H1 (cell line): Measurements from ENCODE around the gene CHST11. TPM values are rescaled to one million over a fixed set of nuclear protein-coding genes. Genes with fewer than 3 reads are reported as not detected.

ENCODE experiments used
- CTCF ChIA-PET: fragments of 300-600 bp; sonication (Branson Sonifier 250); formaldehyde crosslinking; loops from one replicate; lab custom pipeline; 2021; ENCODE audit not compliant: partially characterized antibody; lab: Charles Lee
- POLR2A ChIA-PET: fragments of 300-600 bp; sonication (Branson Sonifier 250); formaldehyde crosslinking; loops from one replicate; lab custom pipeline; 2021; ENCODE audit warnings: inconsistent platforms; ENCODE audit not compliant: partially characterized antibody; lab: Charles Lee
- DNase-seq, 2 experiments: peaks; one replicate each; pipeline versions ENCODE4 v3.0.0 to v3.0.0-alpha.2; 2010 to 2022; ENCODE audit warnings: low spot score in 2 of 2, low read depth in 1 of 2, mixed read lengths in 1 of 2
- FAIRE-seq: peaks from 2 replicates; lab custom pipeline; 2011; peaks lifted over from hg19 to GRCh38; lab: Jason Lieb, UNC
- H2AFZ ChIP-seq: 2 replicates; pipeline ENCODE4 v1.8.1; 2012; ENCODE audit warnings: low read length, inconsistent platforms
- H2AK5ac ChIP-seq: 2 replicates; pipeline ENCODE4 v1.6.1; 2013; ENCODE audit warnings: low read depth, low read length
- H2BK120ac ChIP-seq: replicated peaks from 2 replicates; pipeline ENCODE3; 2013; ENCODE audit warnings: low read depth, low read length, inconsistent platforms
- H2BK12ac ChIP-seq: 2 replicates; pipeline ENCODE4 v1.6.1; 2013; ENCODE audit warnings: low read depth, low read length
- H2BK15ac ChIP-seq: 2 replicates; pipeline ENCODE4 v1.6.1; 2013; ENCODE audit warnings: low read length
- H2BK20ac ChIP-seq: 2 replicates; pipeline ENCODE4 v1.6.1; 2013; ENCODE audit warnings: low read length
- H2BK5ac ChIP-seq: 2 replicates; pipeline ENCODE4 v1.6.1; 2013; ENCODE audit warnings: low read depth, low read length
- H3K14ac ChIP-seq: 2 replicates; pipeline ENCODE4 v1.6.1; 2013; ENCODE audit warnings: inconsistent platforms; ENCODE audit not compliant: insufficient read length
- H3K18ac ChIP-seq: 2 replicates; pipeline ENCODE4 v1.6.1; 2013; ENCODE audit warnings: low read length; ENCODE audit errors: extremely low read depth
- H3K23ac ChIP-seq: 2 replicates; pipeline ENCODE4 v1.6.1; 2013; ENCODE audit warnings: inconsistent platforms; ENCODE audit not compliant: insufficient read length
- H3K23me2 ChIP-seq: 2 replicates; pipeline ENCODE4 v1.6.1; 2013; ENCODE audit warnings: low read depth, low read length
- H3K27ac ChIP-seq: 2 replicates; pipeline ENCODE4 v1.6.1; 2011; ENCODE audit warnings: low read depth, low read length, inconsistent platforms
- H3K27me3 ChIP-seq, 4 experiments: replicated peaks in 1 of 4; 1 replicate in 1 of 4; 2 replicates in 3 of 4; pipeline versions ENCODE4 v1.6.1 to v1.8.1; 2011 to 2013; ENCODE audit warnings: low read length in 3 of 4, mild to moderate bottlenecking in 3 of 4, inconsistent platforms in 2 of 4, mixed read lengths in 2 of 4, moderate library complexity in 1 of 4; ENCODE audit not compliant: control insufficient read depth in 3 of 4, insufficient read depth in 3 of 4; ENCODE audit errors: extremely low read depth in 1 of 4
- H3K36me3 ChIP-seq, 4 experiments: 2 replicates each; pipeline versions ENCODE4 v1.6.1 to v1.8.1; 2011 to 2013; ENCODE audit warnings: mild to moderate bottlenecking in 4 of 4, low read length in 3 of 4, moderate library complexity in 2 of 4, control low read depth in 1 of 4, inconsistent platforms in 1 of 4; ENCODE audit not compliant: insufficient read depth in 4 of 4, control insufficient read depth in 2 of 4
- H3K4ac ChIP-seq: replicated peaks from 2 replicates; pipeline ENCODE3; 2013; ENCODE audit warnings: low read length, low read depth, mixed read lengths, inconsistent platforms; ENCODE audit not compliant: insufficient read length
- H3K4me1 ChIP-seq, 4 experiments: replicated peaks in 1 of 4; 1 replicate in 1 of 4; 2 replicates in 3 of 4; pipeline versions ENCODE4 v1.6.1 to v1.8.1; 2011 to 2013; ENCODE audit warnings: low read length in 3 of 4, inconsistent platforms in 2 of 4, mixed read lengths in 1 of 4; ENCODE audit not compliant: insufficient read depth in 4 of 4, control insufficient read depth in 3 of 4
- H3K4me2 ChIP-seq, 2 experiments: 2 replicates each; pipeline versions ENCODE4 v1.6.1 to v1.8.1; 2011 to 2013; ENCODE audit warnings: low read depth in 2 of 2, low read length in 2 of 2, control low read depth in 1 of 2, inconsistent platforms in 1 of 2, mild to moderate bottlenecking in 1 of 2; ENCODE audit not compliant: insufficient read depth in 1 of 2
- H3K4me3 ChIP-seq, 4 experiments: fragments of 200-600, 300-600 bp in 1 of 4; sonication (generic), shearing (Covaris generic), sonication (Bioruptor Twin) in 1 of 4; 2 replicates each; pipeline versions ENCODE4 v1.5.1 to v1.8.1; 2011 to 2016; ENCODE audit warnings: low read length in 4 of 4, low read depth in 3 of 4, control low read depth in 2 of 4, inconsistent platforms in 2 of 4, mild to moderate bottlenecking in 2 of 4, mixed read lengths in 1 of 4, moderate library complexity in 1 of 4; ENCODE audit not compliant: insufficient read depth in 2 of 4; ENCODE audit errors: extremely low read depth in 1 of 4
- H3K56ac ChIP-seq: replicated peaks from 2 replicates; pipeline ENCODE3; 2013; ENCODE audit warnings: low read depth, mild to moderate bottlenecking, mixed read lengths, low read length, inconsistent platforms; ENCODE audit not compliant: insufficient read length
- H3K79me1 ChIP-seq: 2 replicates; pipeline ENCODE4 v1.6.1; 2013; ENCODE audit warnings: low read depth, low read length, control low read depth
- H3K79me2 ChIP-seq, 2 experiments: 2 replicates each; pipeline versions ENCODE4 v1.6.1 to v1.8.1; 2012 to 2013; ENCODE audit warnings: low read length in 2 of 2, mild to moderate bottlenecking in 2 of 2, inconsistent platforms in 1 of 2; ENCODE audit not compliant: insufficient read depth in 2 of 2, control insufficient read depth in 1 of 2
- H3K9ac ChIP-seq, 4 experiments: replicated peaks in 1 of 4; 1 replicate in 1 of 4; 2 replicates in 3 of 4; pipeline versions ENCODE4 v1.6.1 to v1.8.1; 2011 to 2013; ENCODE audit warnings: low read depth in 3 of 4, low read length in 3 of 4, control low read depth in 2 of 4, mild to moderate bottlenecking in 2 of 4, moderate library complexity in 2 of 4, inconsistent platforms in 1 of 4; ENCODE audit errors: extremely low read depth in 1 of 4
- H3K9me3 ChIP-seq, 2 experiments: 2 replicates each; pipeline versions ENCODE4 v1.6.1 to v1.8.1; 2012 to 2013; ENCODE audit warnings: mild to moderate bottlenecking in 2 of 2, moderate library complexity in 2 of 2, control low read depth in 1 of 2, inconsistent platforms in 1 of 2, low read depth in 1 of 2, low read length in 1 of 2, mixed read lengths in 1 of 2; ENCODE audit not compliant: insufficient read depth in 2 of 2
- H4K20me1 ChIP-seq, 2 experiments: replicated peaks in 1 of 2; 2 replicates each; pipeline versions ENCODE3 to v1.8.1; 2011 to 2013; ENCODE audit warnings: inconsistent platforms in 2 of 2, low read length in 2 of 2, mild to moderate bottlenecking in 1 of 2; ENCODE audit not compliant: insufficient read depth in 2 of 2, control insufficient read depth in 1 of 2
- H4K5ac ChIP-seq: 2 replicates; pipeline ENCODE4 v1.6.1; 2013; ENCODE audit warnings: low read length, low read depth, mixed read lengths, inconsistent platforms; ENCODE audit not compliant: insufficient read length
- H4K8ac ChIP-seq: 2 replicates; pipeline ENCODE4 v1.8.0; 2013; ENCODE audit warnings: mild to moderate bottlenecking, moderate library complexity, low read length, inconsistent platforms; ENCODE audit not compliant: insufficient read depth; ENCODE audit errors: extremely low read depth
- H4K91ac ChIP-seq: replicated peaks from 2 replicates; pipeline ENCODE3; 2013; ENCODE audit warnings: low read length, mixed read lengths, inconsistent platforms; ENCODE audit not compliant: insufficient read length
- CEBPB ChIP-seq: IDR thresholded peaks from 2 replicates; pipeline ENCODE4 v1.6.1; 2012; ENCODE audit warnings: low read depth, low read length
- EGR1 ChIP-seq: IDR thresholded peaks from 2 replicates; pipeline ENCODE4 v1.6.1; 2011; ENCODE audit warnings: low read depth, low read length, borderline replicate concordance
- JUND ChIP-seq: IDR thresholded peaks from 2 replicates; pipeline ENCODE4 v1.6.1; 2011; ENCODE audit warnings: mild to moderate bottlenecking, improper control_type of control experiment, low read length
- NANOG ChIP-seq: IDR thresholded peaks from 2 replicates; pipeline ENCODE4 v1.6.1; 2011; ENCODE audit warnings: low read length, low read depth, mild to moderate bottlenecking, inconsistent platforms; ENCODE audit not compliant: insufficient read depth, poor library complexity, severe bottlenecking
- RBBP5 ChIP-seq: IDR thresholded peaks from 2 replicates; pipeline ENCODE4 v1.7.1; 2012; ENCODE audit warnings: low read depth, mild to moderate bottlenecking, inconsistent platforms, low read length, moderate library complexity, borderline replicate concordance
- RNF2 ChIP-seq: fragments of 200-900, 300-1000 bp; sonication (generic); IDR thresholded peaks from 2 replicates; pipeline ENCODE4 v1.7.1; 2016; ENCODE audit warnings: borderline replicate concordance, low read depth, mild to moderate bottlenecking, antibody characterized with exemption, low read length; ENCODE audit not compliant: poor library complexity, severe bottlenecking; ENCODE audit errors: missing control alignments
- TAF1 ChIP-seq: IDR thresholded peaks from 2 replicates; pipeline ENCODE4 v1.6.1; 2011; ENCODE audit warnings: mild to moderate bottlenecking, low read depth, low read length
- TBP ChIP-seq: IDR thresholded peaks from 2 replicates; pipeline ENCODE4 v1.6.1; 2011; ENCODE audit warnings: low read depth, low read length, improper control_type of control experiment
- YY1 ChIP-seq: IDR thresholded peaks from 2 replicates; pipeline ENCODE4 v1.6.1; 2011; ENCODE audit warnings: low read depth, mild to moderate bottlenecking, low read length
- WGBS, 2 experiments: shearing (Covaris generic) in 1 of 2; methylation state at CpG; one replicate each; pipeline versions ENCODE4 v1.1.6 to v1.1.7; 2013 to 2015; ENCODE audit warnings: low lambda C conversion rate in 2 of 2, mixed read lengths in 2 of 2, inconsistent platforms in 1 of 2, low coverage in 1 of 2, missing lambda C conversion rate in 1 of 2; ENCODE audit not compliant: insufficient replicate concordance in 2 of 2, insufficient coverage in 1 of 2, insufficient read length in 1 of 2; ENCODE audit errors: extremely low coverage in 1 of 2, missing lambda C conversion rate in 1 of 2; 5-methylcytosine and 5-hydroxymethylcytosine counted together
- polyA plus RNA-seq, 7 experiments: library from polyadenylated mRNA; depleted of rRNA in 3 of 7; stranded (reverse) in 5 of 7; unstranded in 2 of 7; fragments of >200 nt in 5 of 7; fragments of 200-250 nt in 2 of 7; gene quantifications; 1 replicate in 5 of 7; 2 replicates in 1 of 7; 4 replicates in 1 of 7; pipeline versions ENCODE4 v1.2.1 to v1.2.3, GENCODE V29; 2011 to 2013; ENCODE audit warnings: missing spikeins in 2 of 7, mixed read lengths in 2 of 7
- total RNA-seq: library from RNA; stranded (reverse); fragmentation: NEBNext Ultra II Directional; extraction: Animal tissue kit (Norgen Biotek cat#: 25700); gene quantifications from 2 replicates; pipeline ENCODE4 v1.2.1, GENCODE V29; 2021
- TF ChIP-seq, protein P1 (sequence below), 3 experiments: IDR thresholded peaks; 1 replicate in 2 of 3; 2 replicates in 1 of 3; pipeline versions ENCODE4 v1.5.1 to v1.6.1; 2011; ENCODE audit warnings: low read length in 3 of 3, mild to moderate bottlenecking in 3 of 3, inconsistent platforms in 2 of 3, low read depth in 1 of 3, moderate library complexity in 1 of 3; ENCODE audit not compliant: insufficient read depth in 1 of 3; ENCODE audit errors: control extremely low read depth in 1 of 3

CHST11 gene
- total and polyA plus RNA-seq, 2 of the 8 experiments (the other 6 are each of a cell fraction or from before 2014, with no cell fraction given) = 14.4 to 20.8 TPM

DNA sequence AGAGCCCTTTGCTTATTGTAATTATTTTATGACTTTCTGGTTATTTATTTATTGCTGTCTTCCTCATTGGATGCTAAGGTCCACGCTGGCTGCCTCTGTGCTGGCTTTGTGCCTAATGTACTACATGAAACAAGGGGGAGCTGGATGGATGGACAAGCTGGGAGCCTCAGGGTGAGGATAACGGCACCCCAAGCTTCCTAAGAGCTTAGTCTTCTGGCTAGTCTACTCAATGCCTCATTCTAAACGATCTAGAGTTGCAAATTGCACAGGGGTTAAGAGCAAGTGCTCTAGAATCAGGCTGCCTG, 172.0 kb downstream of the CHST11 start:
- Histone ChIP-seq H3K27me3 (0 out of 7 replicates have a peak, but pooled peaks cover 0 to 2% (median 0%) of the 10 kb centered on the region in 4 experiments), H4K20me1 (peaks cover 0 to 7% of the 10 kb centered on the region in 2 experiments), H4K5ac (no peak overlapping the region), H3K4me2 (no peak overlapping the region), H2BK15ac (no peak overlapping the region), H3K14ac (no peak overlapping the region), H3K4me3 (no peak overlapping the region), H4K91ac (no peak overlapping the region), H3K79me2 (no peaks in the 10 kb centered on the region), H2BK120ac (no peak overlapping the region), H3K79me1 (no peaks in the 10 kb centered on the region), H3K56ac (no peak overlapping the region), H3K23me2 (no peaks in the 10 kb centered on the region), H3K36me3 (no peaks in the 10 kb centered on the region), H3K23ac (no peak overlapping the region), H3K9ac (no peak overlapping the region), H2BK20ac (no peak overlapping the region), H2AK5ac (no peak overlapping the region), H3K18ac (no peak overlapping the region), H2BK12ac (no peak overlapping the region), H3K4me1 (peaks cover 0 to 10% (median 3%) of the 10 kb centered on the region in 4 experiments; a peak in 4 of 7 replicates), H2AFZ (no peak overlapping the region), H4K8ac (no peak overlapping the region), H2BK5ac (no peak overlapping the region), H3K27ac (no peak overlapping the region), H3K9me3 (no peaks in the 10 kb centered on the region), H3K4ac (no peak overlapping the region)
- FAIRE-seq (no peak), DNase-seq (no peak)
- CTCF ChIA-PET = interaction anchor here (1.0 to 1.9 kb wide), 7 partner anchors 12 to 268 kb away, joined by 3 to 9 read pairs (median 3); no protein-coding TSS in a partner anchor
- 86% methylated on average over 3 of the region's 3 CpGs; no CpG with 5 or more reads in 1 of the 2 experiments for WGBS, 2 experiments
- POLR2A ChIA-PET = no interaction called here
- TF ChIP-seq NANOG = no peak
- no peak for TF ChIP-seq RBBP5
- TF ChIP-seq JUND = no peak
- no peak for TF ChIP-seq EGR1
- no peak for TF ChIP-seq CEBPB
- TF ChIP-seq TBP = no peak
- TF ChIP-seq TAF1 = no peak
- TF ChIP-seq YY1 = no peak
- TF ChIP-seq, protein P1, sequence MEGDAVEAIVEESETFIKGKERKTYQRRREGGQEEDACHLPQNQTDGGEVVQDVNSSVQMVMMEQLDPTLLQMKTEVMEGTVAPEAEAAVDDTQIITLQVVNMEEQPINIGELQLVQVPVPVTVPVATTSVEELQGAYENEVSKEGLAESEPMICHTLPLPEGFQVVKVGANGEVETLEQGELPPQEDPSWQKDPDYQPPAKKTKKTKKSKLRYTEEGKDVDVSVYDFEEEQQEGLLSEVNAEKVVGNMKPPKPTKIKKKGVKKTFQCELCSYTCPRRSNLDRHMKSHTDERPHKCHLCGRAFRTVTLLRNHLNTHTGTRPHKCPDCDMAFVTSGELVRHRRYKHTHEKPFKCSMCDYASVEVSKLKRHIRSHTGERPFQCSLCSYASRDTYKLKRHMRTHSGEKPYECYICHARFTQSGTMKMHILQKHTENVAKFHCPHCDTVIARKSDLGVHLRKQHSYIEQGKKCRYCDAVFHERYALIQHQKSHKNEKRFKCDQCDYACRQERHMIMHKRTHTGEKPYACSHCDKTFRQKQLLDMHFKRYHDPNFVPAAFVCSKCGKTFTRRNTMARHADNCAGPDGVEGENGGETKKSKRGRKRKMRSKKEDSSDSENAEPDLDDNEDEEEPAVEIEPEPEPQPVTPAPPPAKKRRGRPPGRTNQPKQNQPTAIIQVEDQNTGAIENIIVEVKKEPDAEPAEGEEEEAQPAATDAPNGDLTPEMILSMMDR (IDR thresholded peaks at IDR 0.05; ENCODE audit: control extremely low read depth in 1 of 3, insufficient read depth in 1 of 3, low read depth in 1 of 3, low read length in 3 of 3) = no peak
- no peak for TF ChIP-seq RNF2
